ENCODE measurements around the gene NR5A1. TPM values are rescaled to one million over a fixed set of nuclear protein-coding genes. Genes with fewer than 3 reads are reported as not detected.

Gene NR5A1
- total RNA-seq, 2 experiments from 2014 or later = not detected

GRCh38 chr9:124485201-124485600 lies 22.0 kb downstream of the NR5A1 start:
- no peaks in the 10 kb centered on the region for H3K27me3 Mint-ChIP-seq (ENCODE audit: low read depth)
- no peaks in the 10 kb centered on the region for H3K4me1 Mint-ChIP-seq (ENCODE audit: low read depth)
- DNase-seq = no peak
- H3K9me3 Mint-ChIP-seq = no peaks in the 10 kb centered on the region
- intact Hi-C loops (cut with micrococcal nuclease) = no loop called here
- CTCF ChIA-PET = no interaction called here
- no peak overlapping the region for H3K27ac Mint-ChIP-seq
- no peaks in the 10 kb centered on the region for H3K36me3 Mint-ChIP-seq (ENCODE audit: low read depth)
- H3K4me3 Mint-ChIP-seq = no peak overlapping the region

DNA sequence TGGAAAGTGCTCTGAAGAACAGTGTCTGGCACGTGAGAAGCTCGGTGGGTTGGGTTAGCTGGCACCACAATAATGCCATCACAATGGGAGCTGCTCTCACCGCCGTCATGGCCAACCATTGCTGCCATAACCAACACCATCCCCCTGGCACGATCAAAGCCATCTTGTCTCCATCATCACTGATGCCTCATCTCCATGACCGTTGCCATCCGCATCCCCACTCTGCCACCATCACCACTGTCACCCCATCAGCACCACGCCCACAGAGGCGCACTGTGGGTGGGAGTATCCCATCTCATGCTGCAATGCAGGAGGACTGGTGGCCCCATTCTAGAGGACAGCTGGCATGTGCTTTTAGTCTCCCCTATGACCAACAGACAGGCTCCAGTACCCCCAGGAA lies 23.7 kb downstream of the NR5A1 start:
- Mint-ChIP-seq H3K36me3 (ENCODE audit: low read depth) (no peaks in the 10 kb centered on the region), H3K27ac (no peak overlapping the region), H3K27me3 (ENCODE audit: low read depth) (peaks cover 8% of the 10 kb centered on the region), H3K4me3 (no peak overlapping the region), H3K4me1 (ENCODE audit: low read depth) (no peaks in the 10 kb centered on the region), H3K9me3 (no peaks in the 10 kb centered on the region)
- CTCF ChIA-PET = no interaction called here
- intact Hi-C loops (cut with micrococcal nuclease) = no loop called here
- DNase-seq = no peak

- H3K27ac Mint-ChIP-seq = no peak overlapping the region
- CTCF ChIA-PET = no interaction called here
Observed at GRCh38 chr9:124482431-124483031, 24.7 kb downstream of the NR5A1 start.

DNA sequence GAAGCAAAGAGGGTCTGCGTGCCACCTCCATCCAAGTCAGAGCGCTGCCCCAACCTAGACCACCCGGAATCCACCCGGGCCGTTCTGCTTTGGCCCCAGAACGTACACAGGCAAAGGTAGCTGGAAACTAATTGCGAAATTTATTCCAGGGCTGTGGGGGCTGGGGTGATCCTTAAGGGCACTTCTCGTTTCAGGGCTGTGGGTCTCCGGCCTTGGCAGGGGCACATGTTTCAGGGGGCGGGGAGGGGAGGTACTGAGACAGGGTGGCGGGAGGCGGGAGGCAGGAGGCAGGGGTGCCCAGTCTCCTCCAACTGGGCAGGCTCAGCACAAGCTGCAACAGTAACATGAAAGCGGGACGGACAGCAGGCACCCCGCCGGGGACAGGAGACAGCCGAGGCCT lies 26.1 kb downstream of the NR5A1 start:
- Mint-ChIP-seq H3K36me3 (ENCODE audit: low read depth) (no peaks in the 10 kb centered on the region), H3K4me3 (no peak overlapping the region), H3K4me1 (ENCODE audit: low read depth) (no peaks in the 10 kb centered on the region), H3K27me3 (ENCODE audit: low read depth) (peaks cover 18% of the 10 kb centered on the region), H3K9me3 (no peaks in the 10 kb centered on the region), H3K27ac (no peak overlapping the region)
- no peak for DNase-seq
- intact Hi-C loops (cut with micrococcal nuclease) = no loop called here
- CTCF ChIA-PET = no interaction called here

More at GRCh38 chr9:124482431-124483031, 24.7 kb downstream of the NR5A1 start:
- no peak overlapping the region for H3K4me3 Mint-ChIP-seq
- H3K4me1 Mint-ChIP-seq (ENCODE audit: low read depth) = no peaks in the 10 kb centered on the region
- intact Hi-C loops (cut with micrococcal nuclease) = no loop called here
- no peak for DNase-seq
- H3K27me3 Mint-ChIP-seq (ENCODE audit: low read depth) = peaks cover 14% of the 10 kb centered on the region
- H3K36me3 Mint-ChIP-seq (ENCODE audit: low read depth) = no peaks in the 10 kb centered on the region
- no peaks in the 10 kb centered on the region for H3K9me3 Mint-ChIP-seq

GRCh38 chr9:124480621-124480981 lies 26.6 kb downstream of the NR5A1 start:
- no peaks in the 10 kb centered on the region for H3K9me3 Mint-ChIP-seq
- H3K4me3 Mint-ChIP-seq = no peak overlapping the region
- no peak overlapping the region for H3K27ac Mint-ChIP-seq
- no peak for DNase-seq
- CTCF ChIA-PET = no interaction called here
- H3K4me1 Mint-ChIP-seq (ENCODE audit: low read depth) = no peaks in the 10 kb centered on the region
- peaks cover 18% of the 10 kb centered on the region for H3K27me3 Mint-ChIP-seq (ENCODE audit: low read depth)
- no peaks in the 10 kb centered on the region for H3K36me3 Mint-ChIP-seq (ENCODE audit: low read depth)
- intact Hi-C loops (cut with micrococcal nuclease) = no loop called here

GRCh38 chr9:124479947-124480620 lies 27.1 kb downstream of the NR5A1 start:
- CTCF ChIA-PET = no interaction called here
- H3K9me3 Mint-ChIP-seq = no peaks in the 10 kb centered on the region
- peaks cover 18% of the 10 kb centered on the region for H3K27me3 Mint-ChIP-seq (ENCODE audit: low read depth)
- intact Hi-C loops (cut with micrococcal nuclease) = no loop called here
- no peaks in the 10 kb centered on the region for H3K4me1 Mint-ChIP-seq (ENCODE audit: low read depth)
- H3K36me3 Mint-ChIP-seq (ENCODE audit: low read depth) = no peaks in the 10 kb centered on the region
- DNase-seq = no peak
- H3K27ac Mint-ChIP-seq = no peak overlapping the region
- H3K4me3 Mint-ChIP-seq = no peak overlapping the region

GRCh38 chr9:124479371-124479770 lies 27.8 kb downstream of the NR5A1 start:
- Mint-ChIP-seq H3K4me1 (ENCODE audit: low read depth) (no peaks in the 10 kb centered on the region), H3K4me3 (no peak overlapping the region), H3K36me3 (ENCODE audit: low read depth) (no peaks in the 10 kb centered on the region), H3K27me3 (ENCODE audit: low read depth) (peaks cover 18% of the 10 kb centered on the region), H3K27ac (no peak overlapping the region), H3K9me3 (no peaks in the 10 kb centered on the region)
- DNase-seq = no peak
- CTCF ChIA-PET = no interaction called here
- intact Hi-C loops (cut with micrococcal nuclease) = no loop called here

DNA sequence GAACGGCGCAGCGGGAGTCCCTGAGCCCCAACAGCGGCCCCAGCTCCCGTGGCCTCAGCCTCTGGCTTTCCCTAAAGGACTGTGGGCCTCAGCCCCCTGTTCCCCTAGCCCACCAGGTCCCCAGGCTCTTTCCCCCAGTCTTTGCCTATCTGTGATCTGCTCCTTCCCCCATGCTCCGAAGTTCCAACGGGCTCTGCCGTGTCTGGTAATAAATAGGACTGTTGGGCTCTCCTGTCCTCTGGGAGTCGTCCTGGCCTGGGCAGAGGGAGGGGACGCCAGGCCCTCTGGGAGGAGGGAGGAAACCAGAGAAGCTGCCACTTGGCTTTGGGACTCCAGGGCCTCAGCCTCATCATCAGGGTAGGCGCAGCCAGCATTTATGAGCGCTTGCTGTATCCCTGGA lies 28.8 kb downstream of the NR5A1 start:
- H3K27me3 Mint-ChIP-seq (ENCODE audit: low read depth) = peaks cover 18% of the 10 kb centered on the region

GRCh38 chr9:124477648-124478285 lies 29.4 kb downstream of the NR5A1 start:
- H3K4me3 Mint-ChIP-seq = no peak overlapping the region
- no peaks in the 10 kb centered on the region for H3K36me3 Mint-ChIP-seq (ENCODE audit: low read depth)
- CTCF ChIA-PET = no interaction called here
- no peak overlapping the region for H3K27ac Mint-ChIP-seq
- intact Hi-C loops (cut with micrococcal nuclease) = no loop called here
- H3K4me1 Mint-ChIP-seq (ENCODE audit: low read depth) = no peaks in the 10 kb centered on the region
- no peaks in the 10 kb centered on the region for H3K9me3 Mint-ChIP-seq
- H3K27me3 Mint-ChIP-seq (ENCODE audit: low read depth) = peaks cover 18% of the 10 kb centered on the region
- no peak for DNase-seq

More for the DNA sequence above, 28.8 kb downstream of the NR5A1 start:
- H3K27ac Mint-ChIP-seq = no peak overlapping the region
- no peak overlapping the region for H3K4me3 Mint-ChIP-seq
- no peaks in the 10 kb centered on the region for H3K36me3 Mint-ChIP-seq (ENCODE audit: low read depth)
- H3K4me1 Mint-ChIP-seq (ENCODE audit: low read depth) = no peaks in the 10 kb centered on the region
- CTCF ChIA-PET = no interaction called here
- intact Hi-C loops (cut with micrococcal nuclease) = no loop called here
- DNase-seq = no peak
- H3K9me3 Mint-ChIP-seq = no peaks in the 10 kb centered on the region

GRCh38 chr9:124477211-124477647 lies 30.0 kb downstream of the NR5A1 start:
- DNase-seq = no peak
- no peaks in the 10 kb centered on the region for H3K9me3 Mint-ChIP-seq
- intact Hi-C loops (cut with micrococcal nuclease) = no loop called here
- H3K27me3 Mint-ChIP-seq (ENCODE audit: low read depth) = peaks cover 18% of the 10 kb centered on the region
- no peaks in the 10 kb centered on the region for H3K36me3 Mint-ChIP-seq (ENCODE audit: low read depth)
- H3K27ac Mint-ChIP-seq = no peak overlapping the region
- no peak overlapping the region for H3K4me3 Mint-ChIP-seq
- CTCF ChIA-PET = no interaction called here
- no peaks in the 10 kb centered on the region for H3K4me1 Mint-ChIP-seq (ENCODE audit: low read depth)

GRCh38 chr9:124475868-124476690 lies 31.1 kb downstream of the NR5A1 start:
- Mint-ChIP-seq H3K27me3 (ENCODE audit: low read depth) (peaks cover 18% of the 10 kb centered on the region), H3K4me3 (no peak overlapping the region)

DNA sequence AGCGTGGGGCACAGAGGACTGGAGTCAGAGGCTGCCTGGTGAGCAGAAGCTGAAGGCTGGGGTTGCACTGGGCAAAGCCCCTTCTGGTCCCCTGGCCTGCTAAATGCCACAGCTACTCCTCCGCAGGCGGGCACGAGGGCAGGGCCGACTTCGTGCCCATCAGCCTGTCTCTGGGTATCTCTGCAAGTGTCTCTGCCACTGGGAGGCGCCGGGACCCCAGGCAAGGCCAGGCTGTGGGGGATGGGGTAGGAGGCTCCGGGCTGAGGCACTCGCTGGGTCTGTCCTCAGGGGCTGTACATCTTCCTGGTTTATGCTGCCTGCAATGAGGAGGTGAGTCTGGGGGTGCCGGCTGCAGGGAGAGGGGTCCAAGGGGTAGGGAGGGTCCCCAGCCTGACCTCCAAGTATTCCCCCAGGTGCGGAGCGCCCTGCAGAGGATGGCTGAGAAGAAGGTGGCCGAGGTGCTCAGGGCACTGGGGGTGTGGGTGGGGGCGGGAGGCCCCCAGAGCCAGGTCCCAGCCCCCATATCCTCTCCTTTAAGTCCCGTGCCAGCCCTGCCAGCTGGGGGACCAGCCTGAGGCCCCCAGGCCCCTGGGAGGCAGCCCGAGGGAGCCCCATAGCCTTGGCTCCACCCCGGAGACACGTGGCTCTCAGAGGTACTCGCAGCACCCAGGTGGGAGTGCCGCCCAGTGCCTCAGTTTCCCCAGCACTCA lies 31.9 kb downstream of the NR5A1 start:
- CTCF ChIA-PET = interaction anchor here (0.6 kb wide), 1 partner anchor 222 kb away, joined by 3 read pairs; no protein-coding TSS in a partner anchor
- H3K4me3 Mint-ChIP-seq = no peak overlapping the region
- no peak overlapping the region for H3K27ac Mint-ChIP-seq
- H3K4me1 Mint-ChIP-seq (ENCODE audit: low read depth) = no peaks in the 10 kb centered on the region
- H3K9me3 Mint-ChIP-seq = no peaks in the 10 kb centered on the region
- no peak for DNase-seq
- no peaks in the 10 kb centered on the region for H3K36me3 Mint-ChIP-seq (ENCODE audit: low read depth)
- intact Hi-C loops (cut with micrococcal nuclease) = no loop called here
- peaks cover 18% of the 10 kb centered on the region for H3K27me3 Mint-ChIP-seq (ENCODE audit: low read depth)

More at GRCh38 chr9:124475868-124476690, 31.1 kb downstream of the NR5A1 start:
- no peaks in the 10 kb centered on the region for H3K36me3 Mint-ChIP-seq (ENCODE audit: low read depth)
- no peak overlapping the region for H3K27ac Mint-ChIP-seq
- H3K9me3 Mint-ChIP-seq = no peaks in the 10 kb centered on the region
- DNase-seq = no peak
- CTCF ChIA-PET = no interaction called here
- intact Hi-C loops (cut with micrococcal nuclease) = no loop called here
- H3K4me1 Mint-ChIP-seq (ENCODE audit: low read depth) = no peaks in the 10 kb centered on the region

Measured in activated naive CD4-positive, alpha-beta T cell treated with anti-CD3 and anti-CD28 coated beads for 36 hours (primary cell).